NCI-H69 (cell line): ENCODE results near the gene CSMD2.

Source experiments
- DNase-seq: peaks from one replicate; lab custom pipeline; 2025; lab: John Stamatoyannopoulos, UW

CSMD2 gene

DNA sequence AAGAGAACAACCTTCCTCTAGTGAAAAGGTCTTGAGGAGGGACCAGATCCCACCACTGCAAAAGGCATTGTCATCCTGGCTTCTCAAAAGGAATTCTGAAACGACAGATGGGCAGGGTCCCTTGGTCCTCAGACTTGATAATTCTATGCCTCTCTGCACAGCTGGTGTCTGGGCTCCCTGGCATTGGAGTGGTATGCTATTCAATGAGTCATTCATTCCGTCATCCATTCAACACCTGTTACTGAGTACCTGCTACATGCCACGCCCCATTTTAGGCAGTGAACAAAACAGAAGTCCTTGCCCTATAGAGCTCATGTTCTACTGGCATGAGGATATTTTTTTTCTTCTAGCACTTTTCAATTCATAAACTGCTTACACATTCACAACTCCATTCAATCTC, 347.0 kb downstream of the CSMD2 start:
- DNase-seq: peak; percentile 37

DNA sequence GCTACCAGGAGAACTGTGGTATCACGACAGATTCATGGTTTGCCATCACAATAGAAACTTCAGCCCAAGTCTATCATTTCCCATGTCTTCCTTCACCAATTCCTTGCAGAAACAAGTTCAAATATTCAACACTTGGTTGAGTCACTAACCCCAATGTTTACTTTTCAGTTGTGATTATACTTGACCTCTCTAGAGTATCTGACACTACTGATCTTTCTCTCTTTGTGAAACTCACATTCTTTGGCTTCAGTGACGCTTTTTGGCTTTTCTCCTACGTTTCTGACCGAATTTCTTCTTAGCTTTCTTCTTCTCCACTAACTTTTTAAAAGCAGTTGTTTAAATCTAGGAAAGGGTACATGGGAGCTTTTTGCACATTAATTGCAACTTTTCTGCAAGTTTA, 350.0 kb downstream of the CSMD2 start:
- no peak for DNase-seq

DNA sequence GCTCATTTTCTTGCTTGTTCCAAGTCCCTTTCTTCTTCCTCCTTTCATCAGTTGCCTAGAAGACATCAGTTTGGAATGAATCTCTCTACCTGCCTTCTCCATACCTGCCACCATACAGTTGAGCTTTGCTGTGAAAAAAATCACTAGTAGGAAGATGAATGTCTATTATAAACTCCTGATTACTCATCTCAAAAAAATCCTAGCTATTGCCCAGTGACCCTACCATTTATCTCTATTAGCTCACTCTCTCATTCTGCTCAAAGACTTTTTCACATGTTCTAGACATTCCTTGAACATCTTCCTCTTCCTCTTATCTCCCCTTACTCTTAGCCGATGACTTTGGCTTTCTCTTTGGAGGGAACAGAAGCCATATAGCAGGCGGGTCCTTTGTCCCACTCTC, 350.9 kb downstream of the CSMD2 start:
- DNase-seq: no peak

DNA sequence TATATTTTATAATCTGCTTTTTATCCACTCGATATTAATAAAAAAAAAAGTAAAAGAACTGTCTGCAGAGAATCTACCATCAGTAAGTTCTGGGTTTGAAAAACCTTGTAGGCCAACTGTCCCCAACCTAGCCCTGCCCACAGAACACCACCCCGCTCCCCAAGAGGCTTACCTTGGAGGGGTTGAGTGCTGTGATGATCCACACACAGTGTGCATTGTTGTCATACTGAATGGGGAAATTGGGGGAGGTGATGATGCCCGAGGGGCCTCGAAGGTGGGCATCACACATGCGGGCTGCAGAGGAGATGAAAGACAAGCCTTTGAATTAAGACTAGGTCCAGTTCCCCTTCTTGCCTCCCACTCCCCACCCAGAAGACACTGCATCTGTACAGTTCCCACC, 354.5 kb downstream of the CSMD2 start:
- DNase-seq: no peak

DNA sequence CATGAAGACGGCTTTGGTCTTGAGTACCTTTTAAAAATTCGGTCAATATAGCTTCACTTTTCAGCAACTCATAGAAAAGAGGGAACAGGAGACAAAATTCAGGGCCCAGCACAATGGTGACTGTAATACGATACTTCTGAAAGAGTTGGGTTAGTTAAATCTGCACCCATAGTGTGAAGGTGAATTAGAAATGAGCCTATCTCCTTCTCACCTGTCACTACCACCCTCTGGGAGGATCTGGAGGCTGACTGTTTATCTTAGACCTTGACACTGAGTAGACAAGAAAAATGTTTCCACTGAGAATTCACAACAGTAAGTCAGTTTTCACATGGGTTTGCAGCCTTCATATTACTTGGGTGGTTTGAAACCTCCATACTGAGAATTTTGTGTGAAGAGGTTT, 359.0 kb downstream of the CSMD2 start:
- no peak for DNase-seq

DNA sequence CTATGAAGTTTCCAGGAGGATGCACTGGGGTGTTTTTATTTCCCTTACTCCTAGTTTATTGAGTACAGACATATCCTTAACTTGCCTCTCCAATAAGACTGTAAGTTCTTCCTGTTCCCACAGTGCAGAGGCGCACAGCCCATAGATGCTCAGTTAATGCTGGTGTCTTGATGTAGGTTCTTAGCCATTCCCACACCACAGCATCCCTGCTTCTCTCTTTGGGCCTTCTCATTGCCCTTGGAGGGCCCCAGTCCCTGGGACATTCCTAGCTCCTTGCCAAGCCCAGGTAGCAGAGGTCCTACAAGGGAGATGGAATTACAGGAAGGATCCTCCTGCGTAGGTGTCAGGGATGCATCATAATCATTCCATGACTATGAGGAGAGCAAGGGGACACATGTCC, 362.8 kb downstream of the CSMD2 start:
- DNase-seq: no peak

DNA sequence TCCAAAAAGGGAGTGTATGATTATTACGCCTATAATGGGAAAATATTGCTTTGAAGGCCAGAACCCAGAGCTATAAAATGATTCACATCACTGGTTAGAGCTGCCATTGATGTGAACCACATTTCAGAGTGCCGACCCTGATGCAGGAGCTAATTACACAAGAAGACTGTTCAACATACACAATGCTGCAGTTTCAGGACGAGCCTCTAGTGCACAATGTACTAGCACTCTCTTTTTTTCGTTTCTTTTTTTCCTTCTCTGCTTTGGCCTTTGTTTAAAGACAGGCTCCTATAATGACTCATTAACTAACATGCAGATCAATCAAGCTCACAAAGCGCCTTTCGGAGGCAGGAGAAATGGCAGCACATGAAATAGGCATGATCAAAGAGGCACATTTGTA, 367.2 kb downstream of the CSMD2 start:
- DNase-seq: no peak

DNA sequence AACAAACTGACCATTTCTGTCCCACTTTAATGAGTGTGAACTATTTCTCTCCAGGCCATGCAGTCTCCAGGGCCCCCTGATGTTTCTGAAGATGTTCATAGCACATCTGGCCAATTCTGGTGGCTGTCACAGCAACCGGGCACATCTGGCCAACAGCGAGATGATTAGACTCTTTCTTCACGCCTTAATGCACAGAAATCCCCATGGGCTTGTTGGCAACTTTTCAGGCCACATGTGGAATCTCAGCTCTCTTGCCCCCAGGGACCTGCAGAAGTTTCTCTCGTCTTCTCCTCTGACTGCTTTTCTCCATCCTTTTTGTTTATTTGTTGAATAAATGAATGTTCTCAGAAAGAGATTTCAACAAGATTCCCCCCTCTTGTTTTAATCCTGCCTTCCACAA, 372.4 kb downstream of the CSMD2 start:
- DNase-seq: no peak

DNA sequence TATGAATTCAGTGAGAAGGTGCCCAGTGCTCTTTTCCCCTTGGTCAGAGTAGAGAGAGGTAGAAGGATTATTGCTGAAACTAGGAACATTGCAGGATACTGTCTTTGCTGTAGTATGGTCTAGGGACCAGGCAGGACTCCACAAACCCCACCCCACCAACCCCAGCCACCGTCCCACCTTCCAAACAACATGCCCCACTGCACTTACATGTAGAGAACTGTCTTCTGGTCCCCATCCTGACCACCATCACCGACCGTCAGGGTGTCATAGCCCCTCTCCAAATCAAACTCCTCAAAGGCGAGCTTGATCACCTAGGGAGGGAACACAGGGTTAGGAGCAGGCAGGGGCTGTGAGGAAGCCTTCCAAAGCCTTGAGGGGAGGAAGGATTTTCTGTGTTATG, 372.8 kb downstream of the CSMD2 start:
- DNase-seq: no peak

DNA sequence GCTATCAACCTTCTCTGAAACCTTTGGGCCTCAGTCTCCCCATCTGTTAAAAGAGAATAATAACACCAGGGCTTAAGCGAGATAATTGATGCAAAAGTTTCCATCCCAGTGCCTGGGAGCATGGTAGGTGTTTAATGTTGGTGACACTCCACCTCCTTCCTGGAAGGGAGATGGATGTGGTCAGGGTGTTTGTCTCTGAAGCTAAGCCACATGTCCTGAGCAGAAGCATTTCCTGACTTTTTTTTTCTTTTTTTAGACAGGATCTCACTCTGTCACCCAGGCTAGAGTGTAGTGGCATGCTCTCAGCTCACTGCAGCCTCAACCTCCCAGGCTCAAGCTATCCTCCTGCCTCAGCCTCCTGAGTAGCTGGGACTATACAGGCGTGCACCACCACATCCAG, 373.8 kb downstream of the CSMD2 start:
- no peak for DNase-seq

DNA sequence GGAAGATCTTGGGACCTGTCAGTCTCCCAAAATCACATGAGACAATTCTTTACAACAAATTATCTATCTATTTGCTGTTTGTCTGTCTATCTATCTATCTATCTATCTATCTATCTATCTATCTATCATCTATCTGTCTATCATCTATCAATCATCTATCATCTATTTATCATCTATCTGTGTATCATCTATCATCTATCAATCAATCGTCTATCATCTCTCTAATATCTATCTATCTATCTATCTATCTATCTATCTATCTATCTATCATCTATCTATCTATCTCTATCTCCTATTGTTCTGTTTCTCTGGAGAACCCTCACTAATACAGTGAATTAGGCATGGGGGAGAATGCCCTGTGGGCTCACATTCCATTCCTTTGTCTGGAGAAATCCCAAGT, 374.5 kb downstream of the CSMD2 start:
- no peak for DNase-seq

DNA sequence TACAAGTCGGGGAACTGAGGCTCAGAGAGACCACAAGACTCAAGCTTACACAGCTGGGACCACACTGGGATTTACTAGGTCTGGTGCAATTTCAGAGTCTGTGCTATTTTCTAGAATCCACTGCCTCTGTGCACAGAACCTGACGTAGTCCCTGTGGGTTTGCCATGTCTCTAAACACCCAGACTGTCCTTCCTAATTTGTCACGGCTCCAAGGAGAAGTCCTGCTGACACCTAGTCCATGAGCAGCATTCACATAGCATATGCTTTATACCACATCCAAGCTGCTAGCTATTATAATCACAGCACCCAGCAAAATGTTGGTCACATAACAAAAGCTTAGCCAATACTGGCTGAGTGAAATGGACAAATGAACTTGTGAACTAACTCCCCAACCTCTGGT, 380.2 kb downstream of the CSMD2 start:
- DNase-seq: no peak

DNA sequence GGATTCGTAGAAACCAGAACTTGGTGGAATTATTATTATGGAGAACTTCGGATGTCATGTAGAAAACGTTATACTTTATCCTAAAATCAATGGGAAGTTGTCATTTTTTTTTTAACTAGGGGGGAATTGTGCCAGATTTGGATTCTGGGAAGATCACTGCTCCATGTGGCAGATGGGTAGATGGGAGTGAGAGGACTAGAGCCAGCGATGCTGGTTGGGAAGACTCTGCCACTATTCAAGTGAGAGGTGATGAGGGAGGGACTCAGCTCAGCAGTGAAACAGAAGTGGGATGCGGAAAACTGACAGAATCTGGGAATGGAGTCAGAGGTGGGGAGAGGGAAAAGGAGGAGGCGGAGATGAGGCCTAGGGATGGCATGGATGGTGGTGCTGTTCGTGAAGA, 382.3 kb downstream of the CSMD2 start:
- no peak for DNase-seq

DNA sequence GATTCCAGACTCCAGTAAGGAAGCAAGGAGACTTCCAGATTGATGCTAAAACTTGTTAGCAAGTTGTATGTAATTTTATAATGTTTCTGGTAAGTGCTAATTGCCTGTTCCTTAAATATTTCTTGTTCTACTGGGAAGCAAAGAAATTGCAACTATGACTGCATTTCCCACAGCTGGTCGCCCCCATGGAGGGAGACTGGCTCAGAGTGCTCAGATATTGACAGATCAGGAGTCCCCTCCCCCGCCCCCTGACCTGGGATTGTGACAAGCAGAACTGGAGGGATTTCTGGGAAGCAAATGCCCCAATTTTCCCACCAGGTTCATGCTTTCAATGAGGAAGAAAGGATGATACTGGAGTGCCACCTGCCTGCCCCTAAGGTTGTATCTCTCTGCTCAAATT, 383.4 kb downstream of the CSMD2 start:
- no peak for DNase-seq

DNA sequence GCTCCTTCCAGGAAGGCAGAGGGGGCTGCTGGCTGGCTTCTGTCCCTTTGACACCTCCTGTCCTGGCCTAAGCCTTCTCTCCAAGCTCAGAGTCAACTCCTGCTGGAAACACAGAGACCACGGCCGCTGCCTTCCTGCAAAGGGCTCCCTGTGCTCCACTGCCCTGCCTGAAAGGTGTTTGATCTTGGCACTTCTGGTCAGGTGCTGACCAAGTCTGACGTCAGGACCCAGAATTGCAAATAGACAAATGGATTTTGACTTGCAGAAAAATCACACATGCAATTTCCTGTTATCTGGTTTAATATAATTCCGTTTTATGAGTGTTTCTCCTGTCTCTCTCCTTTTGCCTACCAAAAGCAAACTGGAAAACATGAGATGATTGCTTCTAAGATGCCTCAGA, 387.7 kb downstream of the CSMD2 start:
- DNase-seq: no peak

DNA sequence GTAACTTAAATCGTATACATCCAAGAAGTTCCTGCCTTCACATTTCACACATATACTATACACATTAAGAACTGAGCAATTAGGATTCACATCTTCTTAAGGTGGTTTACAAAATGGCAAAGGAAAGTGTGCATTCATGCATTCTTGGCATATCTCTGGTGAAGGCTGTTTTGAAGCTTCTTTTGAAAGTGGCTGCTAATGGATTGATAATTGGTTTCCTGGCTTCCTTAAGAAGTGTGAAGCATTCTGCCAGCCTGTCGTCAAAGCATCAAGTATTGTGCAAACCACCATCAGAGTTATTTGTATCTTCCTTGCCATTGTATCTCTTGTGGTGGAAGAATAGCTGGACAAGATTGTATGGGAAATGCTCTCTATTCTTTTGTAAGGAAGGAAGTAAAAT, 396.2 kb downstream of the CSMD2 start:
- no peak for DNase-seq

DNA sequence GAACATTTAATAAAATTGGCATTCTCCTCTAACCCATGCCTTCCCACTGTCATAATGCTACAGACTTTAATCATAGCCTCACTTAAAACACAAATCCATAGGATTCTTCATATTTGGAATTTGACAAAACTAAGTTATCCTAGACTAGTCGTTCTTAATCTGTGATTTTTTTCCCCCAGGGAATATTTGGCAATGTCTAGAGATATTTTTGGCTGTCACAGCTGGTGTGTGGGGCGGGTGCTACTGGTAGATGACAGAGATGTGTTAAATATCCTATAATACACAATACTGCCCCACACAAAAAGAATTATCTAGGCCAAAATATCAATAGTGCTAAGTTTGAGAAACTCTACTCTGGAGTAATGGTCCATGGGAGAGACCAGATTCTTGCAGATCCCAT, 396.9 kb downstream of the CSMD2 start:
- no peak for DNase-seq

DNA sequence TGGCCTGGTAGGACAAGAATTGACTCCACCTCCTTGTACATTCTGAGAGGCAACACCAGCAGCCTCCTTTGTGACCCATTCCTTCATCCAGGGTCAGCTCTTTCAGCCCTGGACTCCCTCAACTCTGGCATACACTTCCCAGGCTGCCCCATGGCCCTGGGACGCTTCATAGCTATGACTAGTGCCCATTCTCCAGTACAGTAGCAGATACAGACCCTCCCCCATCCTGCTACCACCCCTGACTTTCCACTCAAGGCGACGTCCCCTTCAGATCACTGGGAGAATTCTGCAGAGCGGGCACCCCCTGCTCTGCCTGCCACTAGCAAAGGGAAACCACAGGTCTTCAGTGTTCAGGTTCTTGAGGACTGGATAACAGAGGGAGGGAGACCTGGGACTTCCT, 400.9 kb downstream of the CSMD2 start:
- DNase-seq: no peak

DNA sequence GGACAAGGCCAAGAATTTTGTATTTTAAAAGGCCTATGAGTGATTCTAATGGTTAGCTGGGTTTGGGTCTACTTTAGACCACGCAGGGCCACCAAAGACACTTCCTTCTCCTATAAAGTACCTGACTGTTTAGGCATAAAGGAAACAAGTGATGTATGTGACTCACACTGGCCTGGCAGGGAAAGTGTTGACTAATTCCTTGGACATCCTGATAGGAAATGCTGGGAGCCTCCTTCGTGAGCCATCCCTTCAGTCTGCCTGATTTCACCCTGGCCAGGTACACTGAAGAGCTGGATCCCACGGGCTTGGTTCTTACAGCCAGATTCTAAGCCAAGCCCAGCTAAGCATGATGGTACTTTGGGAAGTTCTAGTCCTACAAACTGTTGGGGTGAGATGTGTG, 401.6 kb downstream of the CSMD2 start:
- DNase-seq: no peak

DNA sequence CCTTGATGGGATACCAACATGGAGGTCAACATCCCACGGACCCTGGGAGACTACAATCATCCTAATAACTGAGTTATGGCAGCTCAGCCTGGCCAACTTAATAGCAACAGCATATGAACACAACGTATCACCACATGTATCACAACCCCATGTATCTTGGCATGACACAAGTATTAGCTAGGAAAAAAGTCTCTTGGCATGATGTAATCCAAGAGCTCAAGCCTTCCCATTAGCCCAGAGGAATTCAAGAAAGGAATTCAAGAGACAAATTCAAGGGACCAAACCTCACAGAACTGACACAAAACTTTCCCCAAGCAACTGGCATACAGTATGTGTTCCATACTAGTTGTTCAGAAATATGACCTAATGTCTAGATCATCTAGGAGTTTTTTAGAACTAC, 402.1 kb downstream of the CSMD2 start:
- DNase-seq: no peak

DNA sequence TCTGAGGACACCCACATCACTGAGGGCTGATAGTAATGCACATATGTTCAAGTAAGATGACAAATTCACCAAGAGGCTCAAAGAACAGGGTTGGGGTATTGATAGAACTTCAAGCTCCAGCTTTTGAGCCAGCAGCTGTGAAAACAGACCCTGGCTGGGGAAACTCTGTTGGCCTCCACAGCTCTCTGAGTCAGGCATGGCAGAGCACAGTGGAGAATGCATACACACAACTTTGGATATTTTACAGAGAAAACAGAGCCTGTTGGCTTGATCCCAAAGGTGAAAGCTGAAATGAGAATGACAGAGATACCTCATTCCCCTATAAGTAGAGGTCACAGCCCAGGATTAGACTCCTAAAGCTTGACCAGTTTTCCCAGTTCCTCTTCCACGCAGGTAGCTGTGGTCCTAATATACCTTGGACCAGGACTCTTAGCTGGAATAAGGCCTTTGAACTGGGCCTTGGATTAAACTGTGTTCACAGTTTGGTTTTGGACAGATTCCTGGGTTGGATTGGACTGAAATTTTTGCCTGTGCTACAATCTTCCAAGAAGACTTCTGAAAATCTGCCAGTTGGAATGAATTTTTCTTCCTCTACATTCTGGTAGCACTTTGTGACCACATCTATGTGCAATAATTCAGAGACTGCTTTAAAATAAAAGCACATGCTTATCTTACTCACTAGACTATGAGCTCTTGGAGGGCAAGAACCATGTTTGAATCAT, 402.8 kb downstream of the CSMD2 start:
- no peak for DNase-seq

DNA sequence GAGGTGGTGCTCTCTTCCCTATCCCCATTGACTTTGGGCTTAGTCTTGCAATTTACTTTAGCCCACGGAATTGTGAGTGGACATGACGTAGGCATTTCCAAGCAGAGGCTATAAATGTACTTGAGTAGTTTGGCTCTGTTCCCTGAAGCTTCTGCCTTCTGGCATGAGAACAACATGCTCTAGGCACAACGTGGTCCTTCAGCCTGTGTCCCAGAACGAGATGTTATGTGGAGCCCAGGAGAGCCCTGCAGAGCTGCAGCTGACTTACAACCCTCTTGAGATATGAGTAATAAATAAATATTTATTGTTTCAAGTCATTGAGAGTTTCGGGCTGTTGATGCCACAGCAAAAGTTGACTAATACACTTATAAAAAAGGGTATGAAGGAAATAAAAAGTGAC, 406.3 kb downstream of the CSMD2 start:
- DNase-seq: no peak

DNA sequence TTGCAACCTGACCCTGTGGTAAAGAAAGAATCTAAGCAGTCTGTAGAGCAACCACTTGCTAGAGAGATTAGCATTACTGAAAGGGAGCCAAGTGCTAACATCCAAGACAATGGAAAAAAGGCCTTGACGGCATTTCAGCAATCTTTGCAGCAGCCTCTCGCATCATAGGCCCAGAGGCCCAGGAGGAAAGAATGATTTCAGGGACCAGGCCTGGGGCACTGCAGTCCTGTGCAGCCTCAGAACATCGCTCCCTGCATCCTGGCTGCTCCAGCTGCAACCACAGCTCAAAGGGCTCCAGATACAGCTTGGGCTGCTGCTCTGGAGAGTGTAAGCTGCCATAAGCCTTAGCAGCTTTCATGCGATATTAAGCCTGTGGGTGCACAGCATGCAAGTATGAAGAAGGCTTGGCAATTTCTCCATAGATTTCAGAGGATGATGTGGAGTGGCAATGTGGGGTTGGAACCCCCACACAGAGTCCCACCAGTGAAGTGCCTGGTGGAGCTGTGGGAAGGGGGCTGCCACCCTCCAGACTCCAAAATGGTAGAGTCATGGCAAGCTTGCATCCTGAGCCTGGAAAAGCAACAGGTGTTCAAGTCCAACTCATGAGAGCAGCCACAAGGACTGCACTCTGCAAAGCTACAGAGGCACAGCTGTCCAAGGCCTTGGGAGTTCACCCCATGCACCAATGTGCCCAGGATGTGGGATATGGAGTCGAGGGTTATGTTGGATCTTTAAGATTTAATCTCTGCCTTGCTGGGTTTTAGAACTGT, 411.8 kb downstream of the CSMD2 start:
- DNase-seq: no peak

DNA sequence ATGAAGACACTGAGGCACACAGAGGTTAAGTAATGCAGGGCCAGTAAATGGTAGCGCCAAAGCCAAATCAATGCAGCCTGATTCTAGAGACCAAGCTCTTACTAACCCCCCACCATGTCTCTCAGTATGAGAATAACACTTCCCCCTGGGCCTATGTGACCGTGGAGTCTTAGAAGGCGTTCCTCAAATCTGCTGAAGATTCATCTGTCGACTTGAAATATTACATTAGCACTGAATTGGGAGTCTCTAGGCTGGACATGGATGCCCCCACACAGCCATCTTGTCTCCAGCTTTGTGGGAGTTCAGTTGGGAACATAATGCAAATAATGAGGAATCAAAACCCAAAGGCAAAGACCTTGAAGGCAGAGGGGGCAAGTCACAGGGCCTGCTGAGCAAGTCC, 419.1 kb downstream of the CSMD2 start:
- DNase-seq: no peak
